Forelimb muscle (tissue), 1 donor: ENCODE measurements around the gene CAPN12. TPM values are rescaled to one million over a fixed set of nuclear protein-coding genes. Genes with fewer than 3 reads are reported as not detected.

Experiments
- DNase-seq: peaks from one replicate; pipeline ENCODE4 v3.0.0-alpha.2; 2013; ENCODE audit warnings: low read depth
- polyA plus RNA-seq: library from polyadenylated mRNA; unstranded; fragments of 120-200 nt; gene quantifications from one replicate; pipeline ENCODE4 v1.2.1, GENCODE V29; 2013; ENCODE audit not compliant: insufficient read length

The CAPN12 gene
- polyA plus RNA-seq, 1 donor: 0.92 TPM

GRCh38 chr19:38726284-38726673, 18.0 kb downstream of the CAPN12 start:
- no peak for DNase-seq

DNA sequence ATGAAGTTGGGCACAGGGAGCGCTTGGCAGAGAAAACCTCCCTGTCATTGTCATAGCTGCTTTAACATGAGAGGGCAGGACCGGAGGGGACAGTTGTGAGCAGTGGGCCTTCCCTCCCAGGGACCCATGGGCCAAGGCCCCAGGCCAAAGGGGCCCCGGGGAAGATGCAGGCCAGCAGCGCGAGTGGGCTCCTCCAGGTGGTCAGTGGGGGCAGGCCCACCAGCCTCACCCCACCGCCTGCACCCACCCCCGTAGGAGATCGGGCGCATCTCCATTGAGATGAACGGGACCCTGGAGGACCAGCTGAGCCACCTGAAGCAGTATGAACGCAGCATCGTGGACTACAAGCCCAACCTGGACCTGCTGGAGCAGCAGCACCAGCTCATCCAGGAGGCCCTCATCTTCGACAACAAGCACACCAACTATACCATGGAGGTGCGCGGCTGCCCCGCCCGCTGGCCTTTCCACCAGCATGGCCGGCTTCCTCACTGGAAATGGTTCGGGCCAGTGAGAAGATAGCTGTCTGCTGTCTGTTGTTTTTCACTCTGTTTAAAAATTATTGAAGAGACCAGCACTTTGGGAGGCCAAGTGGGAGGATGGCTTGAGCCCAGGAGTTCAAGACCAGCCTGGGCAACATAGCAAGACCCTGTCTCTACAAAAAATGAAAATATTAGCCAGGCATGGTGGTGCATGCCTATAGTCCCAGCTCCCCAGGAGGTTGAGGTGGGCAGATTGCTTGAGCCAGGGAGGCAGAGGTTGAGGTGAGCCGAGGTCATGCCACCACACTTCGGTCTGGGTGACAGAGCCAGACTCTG, 18.6 kb downstream of the CAPN12 start:
- no peak for DNase-seq

- DNase-seq: no peak
Measured at GRCh38 chr19:38723990-38724854, 20.1 kb downstream of the CAPN12 start.

GRCh38 chr19:38723606-38723965, 20.7 kb downstream of the CAPN12 start:
- no peak for DNase-seq

GRCh38 chr19:38722947-38723605, 21.2 kb downstream of the CAPN12 start:
- no peak for DNase-seq

DNA sequence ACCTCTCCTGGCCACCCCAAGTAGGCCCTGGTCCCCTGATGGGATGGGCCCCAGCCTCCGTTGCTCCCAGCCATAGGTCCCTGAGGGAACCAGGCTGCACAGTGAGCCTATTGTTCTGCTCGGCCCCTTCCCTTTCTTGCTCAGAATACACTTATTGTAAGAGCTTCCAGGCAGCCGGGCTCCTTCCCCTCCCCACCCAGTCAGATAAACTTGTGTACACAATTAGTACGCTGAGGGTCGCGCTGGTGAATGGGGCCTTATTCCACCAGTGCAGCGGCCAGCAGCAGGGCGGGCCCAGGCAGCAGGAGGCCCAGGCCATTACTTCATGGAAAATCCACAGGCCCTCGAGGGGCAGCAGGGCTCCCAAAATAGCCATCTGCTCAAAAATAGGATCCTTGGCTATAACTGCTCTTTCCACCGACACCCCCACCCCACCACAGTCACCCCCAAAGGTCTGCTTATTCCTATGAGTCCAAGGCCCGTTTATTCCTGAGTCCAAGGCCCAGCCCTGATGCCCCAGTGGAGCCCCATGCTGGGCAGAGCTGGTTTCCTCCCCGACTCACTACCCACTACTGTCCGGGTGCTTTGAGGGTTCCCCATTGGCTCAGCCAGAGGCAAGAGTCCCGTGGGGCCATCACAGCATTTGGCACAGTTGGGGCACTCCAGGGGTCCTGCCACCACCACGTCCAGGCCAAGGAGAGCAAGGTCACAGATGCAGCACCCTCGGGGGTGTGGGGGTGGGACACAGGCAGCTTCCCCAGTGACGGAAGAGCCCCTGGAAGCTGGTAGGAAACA, 22.1 kb downstream of the CAPN12 start:
- DNase-seq: no peak

- DNase-seq: no peak
Measured at GRCh38 chr19:38721496-38721895, 22.8 kb downstream of the CAPN12 start.

DNA sequence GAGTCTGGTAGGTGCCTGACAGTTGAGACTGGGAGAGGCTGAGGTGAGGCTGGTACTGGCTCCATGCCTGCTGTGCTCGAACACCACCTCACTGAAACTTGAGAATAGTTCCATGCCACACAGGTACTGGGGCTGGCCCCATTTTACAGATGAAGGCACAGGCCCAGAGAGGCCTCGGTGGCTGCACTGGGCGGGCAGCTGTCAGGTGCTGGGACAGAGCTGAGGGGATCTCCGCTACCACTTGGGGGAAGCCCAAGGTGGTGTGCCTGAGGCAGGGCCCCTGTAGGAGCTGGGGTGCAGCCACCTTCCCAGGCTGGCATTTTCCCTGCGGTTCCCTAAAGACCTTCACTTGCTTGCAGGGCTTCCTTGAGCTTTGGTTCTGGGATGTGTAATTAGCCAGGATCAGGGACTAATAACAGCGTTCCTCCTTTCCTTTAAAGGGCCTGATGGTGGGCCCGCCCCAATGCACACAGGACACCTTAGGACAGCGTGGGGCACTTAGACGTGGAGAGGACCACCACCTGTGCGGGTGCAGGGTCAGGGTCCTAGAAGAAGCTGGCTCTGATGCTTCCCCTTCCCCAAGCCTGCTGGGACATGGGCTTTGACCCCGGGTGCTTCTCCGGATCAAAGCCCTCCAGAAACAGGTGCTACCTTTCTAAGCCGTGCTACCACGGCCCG, 23.6 kb downstream of the CAPN12 start:
- no peak for DNase-seq

- no peak for DNase-seq
Measured at GRCh38 chr19:38719761-38720558, 24.3 kb downstream of the CAPN12 start.

DNA sequence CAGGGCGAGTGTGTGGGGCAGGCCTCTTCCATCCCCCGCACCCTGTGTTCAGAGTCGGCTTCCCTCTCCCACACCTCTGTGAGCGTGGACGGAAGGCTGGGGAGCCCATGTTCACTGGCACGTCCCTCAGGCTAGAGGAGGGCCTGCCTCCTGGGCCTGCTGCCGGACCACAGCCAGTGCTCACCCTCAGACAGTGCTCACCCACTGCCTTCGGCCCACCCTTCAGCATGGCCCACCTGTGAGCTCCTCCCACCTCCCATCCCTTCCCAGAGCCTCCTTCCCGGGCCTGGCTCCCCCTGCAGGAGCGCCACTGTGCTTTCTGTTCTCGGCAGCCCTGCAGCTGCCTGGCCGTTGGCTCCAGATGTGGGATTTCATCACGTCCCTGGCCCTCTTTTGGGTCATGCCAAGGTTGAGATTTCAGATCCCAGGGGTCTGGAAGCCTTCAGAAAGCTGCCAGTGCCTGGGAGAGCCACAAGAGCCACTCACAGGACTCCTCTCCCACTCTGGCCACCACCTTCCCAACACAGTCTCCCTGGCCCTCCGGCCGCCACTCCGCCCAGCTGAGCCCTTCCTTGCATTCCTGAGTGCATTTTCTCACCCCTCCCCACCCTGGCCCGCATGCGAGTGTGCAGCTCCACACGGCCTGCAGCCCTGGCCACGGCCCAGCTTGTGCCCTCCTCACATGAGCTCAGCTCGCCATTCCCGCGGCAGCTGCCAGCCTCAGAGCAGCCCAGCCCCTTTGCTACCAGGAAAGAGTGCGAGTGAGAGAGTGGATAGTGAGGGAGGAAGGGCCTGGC, 25.3 kb downstream of the CAPN12 start:
- no peak for DNase-seq

DNA sequence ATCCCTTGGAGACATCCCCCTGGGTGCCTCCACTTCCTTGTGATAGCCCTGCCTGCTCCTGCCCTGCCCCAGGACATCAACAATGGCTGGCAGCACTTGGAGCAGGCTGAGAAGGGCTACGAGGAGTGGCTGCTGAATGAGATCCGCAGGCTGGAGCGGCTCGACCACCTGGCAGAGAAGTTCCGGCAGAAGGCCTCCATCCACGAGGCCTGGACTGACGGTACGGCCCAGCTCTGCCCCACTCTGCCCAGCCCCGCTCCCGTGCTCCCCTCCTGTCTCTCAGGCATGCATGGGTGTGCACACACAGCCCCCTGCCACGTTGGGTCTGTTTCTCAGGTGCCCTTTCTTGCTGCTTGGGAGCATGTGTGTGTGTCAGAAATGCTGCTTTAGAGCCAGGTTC, 26.4 kb downstream of the CAPN12 start:
- DNase-seq: no peak

GRCh38 chr19:38717051-38717450, 27.2 kb downstream of the CAPN12 start:
- DNase-seq: no peak

DNA sequence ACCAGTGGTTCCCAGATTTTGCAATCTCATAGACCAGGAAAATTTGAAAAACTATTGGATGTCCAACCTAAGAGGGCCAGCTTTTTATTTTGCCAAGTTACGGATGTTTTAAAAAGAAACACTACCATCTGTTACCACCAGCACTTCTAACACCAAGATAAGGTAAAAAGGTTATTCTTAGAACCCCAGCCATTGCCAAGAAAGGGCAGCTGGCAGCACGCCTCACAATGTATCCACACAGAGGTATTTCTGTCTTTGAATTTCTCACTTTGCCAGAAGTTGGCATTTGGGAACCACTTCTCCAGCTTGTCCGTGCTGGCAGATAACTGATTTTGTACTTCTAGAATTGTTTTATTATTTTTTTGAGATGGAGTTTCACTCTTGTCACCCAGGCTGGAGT, 28.7 kb downstream of the CAPN12 start:
- DNase-seq: no peak

DNA sequence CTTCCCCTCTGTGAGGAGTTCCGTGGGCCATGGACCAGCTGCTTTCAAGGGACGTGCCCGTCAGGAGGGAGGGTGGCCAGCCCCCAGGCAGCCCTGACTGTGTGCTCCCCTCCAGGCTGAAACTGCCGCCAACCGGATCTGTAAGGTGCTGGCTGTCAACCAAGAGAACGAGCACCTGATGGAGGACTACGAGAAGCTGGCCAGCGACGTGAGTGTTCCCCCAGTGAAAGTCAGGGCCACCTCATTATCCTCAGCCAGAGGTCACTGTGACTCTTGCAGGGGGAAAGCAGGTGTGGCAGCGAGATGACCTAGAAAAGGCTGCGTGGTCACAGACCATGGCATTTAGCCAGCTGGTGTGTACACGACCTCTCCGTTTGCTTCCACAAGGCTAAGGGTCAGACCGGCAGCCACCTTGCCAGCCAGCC, 29.9 kb downstream of the CAPN12 start:
- DNase-seq: no peak

DNA sequence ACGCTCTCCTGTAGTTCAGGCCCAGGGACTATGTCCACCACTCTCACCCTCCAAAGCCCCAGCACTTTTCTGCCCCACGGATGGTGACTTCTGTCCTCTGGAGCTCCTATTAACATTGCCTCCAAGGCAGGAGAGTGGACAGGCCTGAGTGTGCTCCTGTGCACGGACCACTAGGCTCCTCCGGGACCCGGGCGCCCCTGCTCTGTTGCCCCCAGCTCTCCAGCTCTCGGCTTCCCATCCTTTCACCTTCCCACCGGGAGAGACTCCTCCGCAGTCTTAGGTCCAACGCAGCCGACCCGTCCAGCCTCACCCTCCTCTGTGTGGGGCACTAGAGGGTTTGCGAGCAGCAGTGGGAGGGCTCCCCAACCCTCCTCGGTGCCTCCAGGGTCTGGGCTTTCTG, 30.4 kb downstream of the CAPN12 start:
- no peak for DNase-seq

GRCh38 chr19:38713227-38713649, 31.0 kb downstream of the CAPN12 start:
- DNase-seq: no peak

- DNase-seq: no peak
Measured at GRCh38 chr19:38712161-38712748, 32.0 kb downstream of the CAPN12 start.

DNA sequence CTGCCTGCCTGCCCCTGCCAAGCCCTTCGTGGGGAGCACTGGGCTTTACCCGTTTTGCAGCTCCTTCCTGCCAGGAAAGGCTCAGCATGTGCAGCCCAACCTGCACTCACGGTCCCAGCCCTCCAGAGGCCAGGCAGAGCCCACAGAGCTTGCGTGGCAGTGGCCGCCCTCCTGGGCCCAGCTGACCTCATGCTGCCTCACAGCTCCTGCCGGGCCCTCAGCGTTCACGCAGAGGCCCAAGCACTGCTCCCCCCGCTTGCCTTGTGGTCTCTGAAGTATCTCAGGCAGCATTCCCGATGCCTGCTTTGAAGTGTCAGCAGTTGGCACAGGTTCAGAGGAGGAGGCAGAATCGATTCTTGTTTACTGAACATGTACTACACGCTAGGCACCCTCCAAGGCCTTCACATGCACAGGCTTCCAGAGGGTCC, 32.5 kb downstream of the CAPN12 start:
- no peak for DNase-seq
